Natural killer cell (primary cell): ENCODE results near the gene PDE11A. TPM values are rescaled to one million over a fixed set of nuclear protein-coding genes. Genes with fewer than 3 reads are reported as not detected.

Experiments used
- ATAC-seq, 3 donors: fragments of 150-1000 bp in 2 of 3; fragments of 200-7000 bp in 1 of 3; cut with Tn5 transposase; 1 replicate in 1 of 3; 2 replicates in 2 of 3; pipeline ENCODE4 v1.10.0; 2021; ENCODE audit warnings: mild to moderate bottlenecking in 2 of 3, moderate library complexity in 2 of 3
- DNase-seq, 2 donors: peaks; one replicate each; pipeline versions ENCODE4 v3.0.0 to v3.0.0-alpha.2; 2013 to 2021; ENCODE audit warnings: mixed read lengths in 1 of 2
- H3K27ac ChIP-seq: one replicate; pipeline ENCODE4 v1.5.1; 2013; ENCODE audit warnings: mild to moderate bottlenecking, low read length
- H3K27me3 ChIP-seq: one replicate; pipeline ENCODE4 v1.6.1; 2013; ENCODE audit warnings: low read length; ENCODE audit not compliant: control insufficient read depth, insufficient read depth
- H3K36me3 ChIP-seq: one replicate; pipeline ENCODE4 v1.6.1; 2013; ENCODE audit warnings: low read length; ENCODE audit not compliant: control insufficient read depth, insufficient read depth
- H3K4me1 ChIP-seq: one replicate; pipeline ENCODE4 v1.6.1; 2013; ENCODE audit warnings: low read length; ENCODE audit not compliant: control insufficient read depth, insufficient read depth
- H3K4me3 ChIP-seq: one replicate; pipeline ENCODE4 v1.5.1; 2013; ENCODE audit warnings: low read length
- H3K9me3 ChIP-seq: one replicate; pipeline ENCODE4 v1.6.1; 2013; ENCODE audit warnings: low read length; ENCODE audit not compliant: control insufficient read depth, insufficient read depth
- H3K27ac Mint-ChIP-seq, 2 donors: one replicate each; pipeline ENCODE4 v1.8.0; 2022; ENCODE audit warnings: mild to moderate bottlenecking in 2 of 2, mixed read lengths in 2 of 2, moderate library complexity in 1 of 2
- H3K27me3 Mint-ChIP-seq, 2 donors: one replicate each; pipeline ENCODE4 v1.8.0; 2022; ENCODE audit warnings: low read depth in 2 of 2, mixed read lengths in 2 of 2
- H3K36me3 Mint-ChIP-seq: one replicate; pipeline ENCODE4 v1.8.0; 2022; ENCODE audit warnings: mixed read lengths
- H3K4me1 Mint-ChIP-seq, 2 donors: one replicate each; pipeline ENCODE4 v1.8.0; 2022; ENCODE audit warnings: mixed read lengths in 2 of 2
- H3K4me3 Mint-ChIP-seq: one replicate; pipeline ENCODE4 v1.8.0; 2022; ENCODE audit warnings: mild to moderate bottlenecking, moderate library complexity, mixed read lengths
- H3K9me3 Mint-ChIP-seq, 2 donors: one replicate each; pipeline ENCODE4 v1.8.0; 2022; ENCODE audit warnings: mixed read lengths in 2 of 2
- CTCF ChIP-seq: fragments of 200-600 bp; IDR thresholded peaks from one replicate; pipeline ENCODE4 v1.8.0; 2022; ENCODE audit warnings: antibody characterized with exemption
- WGBS: methylation state at CpG from one replicate; pipeline ENCODE4 v1.1.7; 2013; ENCODE audit warnings: missing lambda C conversion rate; ENCODE audit not compliant: insufficient coverage; 5-methylcytosine and 5-hydroxymethylcytosine counted together
- intact Hi-C: fragments of 100-400 bp; cut with micrococcal nuclease; formaldehyde crosslinking; loops from one replicate; pipeline ENCODE4 v1.14.2; 2022
- total RNA-seq, 4 donors: library from RNA; stranded (reverse); fragments of 120-200 nt in 1 of 4; gene quantifications; one replicate each; pipeline versions ENCODE4 v1.2.3 to v1.2.4, GENCODE V29; 2013 to 2022

The PDE11A gene
- total RNA-seq, 3 donors from 2014 or later (not counting 1 experiment from before 2014, with no cell fraction given): not detected

DNA sequence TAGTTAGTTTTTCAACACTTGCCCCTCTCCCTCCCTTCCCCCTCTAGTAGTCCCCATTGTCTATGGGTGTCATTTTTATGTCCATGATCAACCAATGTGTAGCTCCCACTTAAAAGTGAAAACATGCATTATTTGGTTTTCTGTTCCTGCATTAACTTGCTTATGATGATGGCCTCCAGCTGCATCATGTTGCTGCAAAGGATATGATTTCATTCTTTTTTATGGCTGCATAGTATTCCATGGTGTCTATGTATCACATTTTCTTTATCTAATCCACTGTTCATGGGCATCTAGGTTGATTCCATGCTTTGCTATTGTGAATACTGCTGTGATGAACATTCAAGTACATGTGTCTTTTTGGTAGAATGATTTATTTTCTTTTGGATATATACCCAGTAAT lies 70.5 kb downstream of the PDE11A start:
- Histone ChIP-seq H3K4me1 (no peaks in the 10 kb centered on the region), H3K36me3 (no peaks in the 10 kb centered on the region), H3K27me3 (no peaks in the 10 kb centered on the region), H3K27ac (no peak overlapping the region), H3K9me3 (no peaks in the 10 kb centered on the region), H3K4me3 (no peak overlapping the region)
- Mint-ChIP-seq H3K27ac (no peak overlapping the region), H3K36me3 (no peaks in the 10 kb centered on the region), H3K27me3 (peaks cover 3 to 7% of the 10 kb centered on the region in 2 donors), H3K4me1 (no peaks in the 10 kb centered on the region), H3K9me3 (no peaks in the 10 kb centered on the region), H3K4me3 (no peak overlapping the region)
- DNase-seq: no peak
- no peak for TF ChIP-seq CTCF
- ATAC-seq: no peak
- intact Hi-C loops: no loop called here

- 82% methylated on average over 4 of the region's 4 CpGs for WGBS
- Histone ChIP-seq H3K4me3 (no peak overlapping the region), H3K9me3 (no peaks in the 10 kb centered on the region), H3K36me3 (no peaks in the 10 kb centered on the region), H3K27me3 (no peaks in the 10 kb centered on the region), H3K4me1 (no peaks in the 10 kb centered on the region), H3K27ac (no peak overlapping the region)
- Mint-ChIP-seq H3K4me1 (no peaks in the 10 kb centered on the region), H3K36me3 (no peaks in the 10 kb centered on the region), H3K27ac (no peak overlapping the region), H3K27me3 (peaks cover 3 to 7% of the 10 kb centered on the region in 2 donors), H3K9me3 (no peaks in the 10 kb centered on the region), H3K4me3 (no peak overlapping the region)
- intact Hi-C loops: no loop called here
- ATAC-seq (no peak), DNase-seq (no peak)
- TF ChIP-seq CTCF: no peak
Measured at GRCh38 chr2:177998996-177999395, 73.6 kb downstream of the PDE11A start.

DNA sequence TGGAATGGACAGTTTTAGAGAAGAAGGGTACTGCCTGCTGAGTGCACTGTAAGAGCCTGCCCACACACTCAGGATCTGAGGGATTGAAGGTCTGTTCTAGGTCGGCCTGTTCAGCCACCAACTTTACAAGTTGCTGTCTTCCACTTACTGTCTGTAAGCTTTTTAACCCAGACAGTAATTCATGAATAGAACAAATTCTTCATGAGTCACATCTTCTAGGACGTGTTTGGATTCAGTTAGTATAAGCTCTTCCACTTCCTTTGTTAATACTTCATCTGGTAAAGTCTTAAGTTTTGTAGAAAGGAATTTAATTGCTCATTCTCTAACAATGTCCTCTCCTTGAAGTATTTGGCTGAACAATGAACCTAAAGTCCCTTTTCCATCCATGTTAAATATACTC lies 74.6 kb downstream of the PDE11A start:
- intact Hi-C loops: no loop called here
- no peak for TF ChIP-seq CTCF
- 91% methylated on average over 1 of the region's 2 CpGs for WGBS

DNA sequence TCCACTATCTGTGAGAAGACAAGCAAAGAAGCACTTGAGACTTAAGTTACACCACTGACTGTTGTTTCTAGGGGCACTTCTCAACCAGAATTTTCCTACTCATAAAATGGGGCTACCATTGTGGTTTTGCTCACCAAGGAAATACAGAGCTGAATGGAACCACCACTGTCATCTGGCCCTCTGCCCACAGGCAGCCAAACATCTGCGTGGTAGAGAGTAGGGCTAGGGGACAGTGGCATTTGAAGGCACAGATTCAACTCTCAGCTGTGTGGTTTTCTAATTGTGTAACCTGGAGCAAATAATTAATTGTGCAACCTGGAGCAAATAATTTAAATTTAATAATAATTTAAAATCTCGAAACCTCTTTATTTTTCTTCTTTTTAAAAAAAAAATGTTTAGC lies 79.6 kb downstream of the PDE11A start:
- ATAC-seq (no peak), DNase-seq (no peak)
- Mint-ChIP-seq H3K4me3 (no peak overlapping the region), H3K36me3 (no peaks in the 10 kb centered on the region), H3K27me3 (peaks cover 3 to 12% of the 10 kb centered on the region in 2 donors), H3K4me1 (no peaks in the 10 kb centered on the region), H3K27ac (no peak overlapping the region), H3K9me3 (no peaks in the 10 kb centered on the region)
- Histone ChIP-seq H3K4me1 (no peaks in the 10 kb centered on the region), H3K4me3 (no peak overlapping the region), H3K9me3 (no peaks in the 10 kb centered on the region), H3K27ac (no peak overlapping the region), H3K27me3 (no peaks in the 10 kb centered on the region), H3K36me3 (no peaks in the 10 kb centered on the region)
- intact Hi-C loops: no loop called here
- WGBS: 33% methylated on average over 1 of the region's 2 CpGs
- no peak for TF ChIP-seq CTCF

More for the DNA sequence above, 74.6 kb downstream of the PDE11A start:
- Mint-ChIP-seq H3K4me3 (no peak overlapping the region), H3K27ac (no peak overlapping the region), H3K27me3 (peaks cover 0 to 7% of the 10 kb centered on the region in 2 donors), H3K4me1 (no peaks in the 10 kb centered on the region), H3K9me3 (no peaks in the 10 kb centered on the region), H3K36me3 (no peaks in the 10 kb centered on the region)
- H3K4me1 ChIP-seq: no peaks in the 10 kb centered on the region
- no peak overlapping the region for H3K27ac ChIP-seq
- H3K27me3 ChIP-seq: no peaks in the 10 kb centered on the region
- no peaks in the 10 kb centered on the region for H3K36me3 ChIP-seq
- no peaks in the 10 kb centered on the region for H3K9me3 ChIP-seq
- DNase-seq: no peak
- ATAC-seq: no peak
- no peak overlapping the region for H3K4me3 ChIP-seq
